Measurements from ENCODE around the gene HSD17B14.

Gene HSD17B14

GRCh38 chr19:48826606-48827020, 9.7 kb downstream of the HSD17B14 start:
- TF ChIP-seq, protein P1, sequence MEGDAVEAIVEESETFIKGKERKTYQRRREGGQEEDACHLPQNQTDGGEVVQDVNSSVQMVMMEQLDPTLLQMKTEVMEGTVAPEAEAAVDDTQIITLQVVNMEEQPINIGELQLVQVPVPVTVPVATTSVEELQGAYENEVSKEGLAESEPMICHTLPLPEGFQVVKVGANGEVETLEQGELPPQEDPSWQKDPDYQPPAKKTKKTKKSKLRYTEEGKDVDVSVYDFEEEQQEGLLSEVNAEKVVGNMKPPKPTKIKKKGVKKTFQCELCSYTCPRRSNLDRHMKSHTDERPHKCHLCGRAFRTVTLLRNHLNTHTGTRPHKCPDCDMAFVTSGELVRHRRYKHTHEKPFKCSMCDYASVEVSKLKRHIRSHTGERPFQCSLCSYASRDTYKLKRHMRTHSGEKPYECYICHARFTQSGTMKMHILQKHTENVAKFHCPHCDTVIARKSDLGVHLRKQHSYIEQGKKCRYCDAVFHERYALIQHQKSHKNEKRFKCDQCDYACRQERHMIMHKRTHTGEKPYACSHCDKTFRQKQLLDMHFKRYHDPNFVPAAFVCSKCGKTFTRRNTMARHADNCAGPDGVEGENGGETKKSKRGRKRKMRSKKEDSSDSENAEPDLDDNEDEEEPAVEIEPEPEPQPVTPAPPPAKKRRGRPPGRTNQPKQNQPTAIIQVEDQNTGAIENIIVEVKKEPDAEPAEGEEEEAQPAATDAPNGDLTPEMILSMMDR (IDR thresholded peaks at IDR 0.05), result peak; percentile 21; the same call in 1 of the 2 replicates

- TF ChIP-seq, protein P1 (IDR thresholded peaks at IDR 0.05), result no peak
Observed at GRCh38 chr19:48822514-48822913, 13.8 kb downstream of the HSD17B14 start.

DNA sequence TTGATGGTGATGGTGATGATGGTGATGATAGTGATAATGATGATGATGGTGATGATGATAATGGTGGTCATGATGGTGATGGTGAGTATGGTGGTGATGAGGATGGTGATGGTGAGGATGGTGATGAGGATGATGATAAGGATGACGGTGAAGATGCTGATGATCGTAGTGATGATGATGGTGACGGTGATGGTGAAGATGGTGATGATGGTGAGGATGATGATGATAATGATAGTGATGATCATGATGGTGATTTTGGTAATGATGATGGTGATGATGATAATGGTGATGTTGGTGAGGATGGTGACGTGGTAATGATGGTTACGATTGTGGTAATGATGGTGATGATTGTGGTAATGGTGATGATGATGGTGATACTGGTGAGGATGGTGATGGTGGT, 14.7 kb downstream of the HSD17B14 start:
- TF ChIP-seq, protein P1 (IDR thresholded peaks at IDR 0.05), result no peak

DNA sequence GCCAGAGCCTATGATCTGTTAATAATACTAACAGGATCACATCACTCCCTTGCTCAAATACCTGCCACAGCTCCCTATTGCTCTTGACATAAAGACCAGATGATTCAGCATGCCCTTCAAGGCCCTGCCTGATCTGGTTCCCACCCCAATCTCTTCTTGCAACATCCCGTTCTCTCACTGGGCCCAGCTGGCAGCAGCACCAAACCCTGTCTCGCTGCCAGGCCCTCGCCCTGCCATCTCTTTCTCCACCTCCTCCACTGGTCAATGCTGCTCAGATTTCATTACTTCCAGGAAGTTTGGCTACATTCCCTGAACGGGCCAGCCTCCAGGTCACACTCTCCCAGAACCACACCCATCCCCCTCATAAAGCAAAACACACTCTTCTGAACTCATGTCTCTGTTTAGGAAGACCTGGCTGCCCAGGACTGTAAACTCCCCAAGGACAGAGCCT, 16.9 kb downstream of the HSD17B14 start:
- TF ChIP-seq, protein P1 (IDR thresholded peaks at IDR 0.05), result no peak

GRCh38 chr19:48818234-48818820, 18.0 kb downstream of the HSD17B14 start:
- TF ChIP-seq, protein P1 (IDR thresholded peaks at IDR 0.05), result no peak

- TF ChIP-seq, protein P1 (IDR thresholded peaks at IDR 0.05), result no peak
Observed at GRCh38 chr19:48817585-48818124, 18.6 kb downstream of the HSD17B14 start.

DNA sequence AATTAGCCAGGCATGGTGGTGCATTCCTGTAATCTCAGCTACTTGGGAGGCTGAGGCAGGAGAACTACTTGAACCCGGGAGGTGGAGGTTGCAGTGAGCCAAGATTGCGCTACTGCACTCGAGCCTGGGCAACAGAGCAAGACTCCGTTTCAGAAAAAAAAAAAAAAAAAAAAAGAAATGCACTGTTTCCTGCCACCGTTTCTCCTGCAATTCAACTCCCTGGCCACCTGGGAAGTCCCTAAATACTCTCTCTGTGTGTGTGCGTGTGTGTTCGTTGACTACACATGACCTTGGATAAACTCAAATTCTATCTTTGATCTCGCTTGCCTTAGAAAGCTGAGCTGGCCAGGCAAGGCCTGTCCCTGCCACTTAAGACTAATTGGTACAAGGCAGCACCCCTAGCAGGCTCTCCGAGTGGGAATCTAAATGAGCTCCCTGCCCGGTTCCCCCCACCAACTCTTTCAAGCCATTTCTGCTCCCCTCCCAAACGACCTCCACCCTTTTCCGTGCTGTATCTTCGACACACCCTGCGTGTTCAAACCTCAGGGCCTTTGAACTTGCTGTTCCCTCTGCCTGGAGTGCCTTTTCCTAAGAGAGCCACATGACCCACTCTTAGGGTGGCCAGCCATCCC, 20.3 kb downstream of the HSD17B14 start:
- TF ChIP-seq, protein P1 (IDR thresholded peaks at IDR 0.05), result no peak

Data from LNCAP (cell line).